H1 (cell line): ENCODE results near the gene RXRA.

Experiments used
- BACH1 ChIP-seq: IDR thresholded peaks from 2 replicates; pipeline ENCODE4 v1.6.1; 2012; ENCODE audit warnings: low read length, improper control_type of control experiment
- CTCF ChIP-seq, 3 experiments: IDR thresholded peaks; 1 replicate in 2 of 3; 2 replicates in 1 of 3; pipeline versions ENCODE4 v1.5.1 to v1.6.1; 2011; ENCODE audit warnings: low read length in 3 of 3, mild to moderate bottlenecking in 3 of 3, inconsistent platforms in 2 of 3, low read depth in 1 of 3, moderate library complexity in 1 of 3; ENCODE audit not compliant: insufficient read depth in 1 of 3; ENCODE audit errors: control extremely low read depth in 1 of 3
- EGR1 ChIP-seq: IDR thresholded peaks from 2 replicates; pipeline ENCODE4 v1.6.1; 2011; ENCODE audit warnings: low read depth, low read length, borderline replicate concordance
- EZH2 ChIP-seq: fragments of 200-600 bp; sonication (generic); IDR thresholded peaks from 2 replicates; pipeline ENCODE4 v1.7.1; 2012; ENCODE audit warnings: low read depth, mild to moderate bottlenecking, moderate library complexity, low read length, inconsistent platforms; ENCODE audit not compliant: severe bottlenecking
- FOSL1 ChIP-seq: IDR thresholded peaks from 2 replicates; pipeline ENCODE4 v1.6.1; 2011; ENCODE audit warnings: mild to moderate bottlenecking, low read depth, low read length, moderate library complexity; ENCODE audit not compliant: insufficient read depth
- GABPA ChIP-seq: IDR thresholded peaks from 2 replicates; pipeline ENCODE4 v1.6.1; 2011; ENCODE audit warnings: mild to moderate bottlenecking, low read length, moderate library complexity, borderline replicate concordance; ENCODE audit not compliant: insufficient read depth
- HDAC2 ChIP-seq, 2 experiments: fragments of 300-600 bp in 1 of 2; sonication (generic) in 1 of 2; IDR thresholded peaks; 2 replicates each; pipeline ENCODE4 v1.6.1; 2011 to 2012; ENCODE audit warnings: low read depth in 2 of 2, low read length in 2 of 2, mild to moderate bottlenecking in 2 of 2, moderate library complexity in 2 of 2, borderline replicate concordance in 1 of 2, inconsistent platforms in 1 of 2
- MAX ChIP-seq: IDR thresholded peaks from 2 replicates; pipeline ENCODE4 v1.6.1; 2012; ENCODE audit warnings: inconsistent platforms
- RAD21 ChIP-seq, 2 experiments: IDR thresholded peaks in 1 of 2; conservative IDR thresholded peaks in 1 of 2; 2 replicates each; pipeline ENCODE4 v1.6.1; 2011; ENCODE audit warnings: low read depth in 2 of 2, low read length in 2 of 2, improper control_type of control experiment in 1 of 2, inconsistent platforms in 1 of 2, mild to moderate bottlenecking in 1 of 2, moderate library complexity in 1 of 2
- USF2 ChIP-seq: IDR thresholded peaks from 2 replicates; pipeline ENCODE4 v1.6.1; 2011; ENCODE audit warnings: low read length, improper control_type of control experiment

GRCh38 chr9:134335486-134336220 is 9.4 kb downstream of the RXRA start:
- no peak for TF ChIP-seq EZH2
- TF ChIP-seq BACH1: no peak
- no peak for TF ChIP-seq RAD21 (IDR thresholded peaks at IDR 0.05 in 1 of 2, conservative IDR thresholded peaks at IDR 0.05 in 1 of 2; ENCODE audit: low read depth in 2 of 2, low read length in 2 of 2)
- no peak for TF ChIP-seq MAX
- TF ChIP-seq EGR1: no peak
- TF ChIP-seq GABPA: no peak
- TF ChIP-seq CTCF (IDR thresholded peaks at IDR 0.05; ENCODE audit: control extremely low read depth in 1 of 3, insufficient read depth in 1 of 3, low read depth in 1 of 3, low read length in 3 of 3): no peak
- TF ChIP-seq FOSL1: no peak
- TF ChIP-seq HDAC2 (IDR thresholded peaks at IDR 0.05; ENCODE audit: borderline replicate concordance in 1 of 2, low read depth in 2 of 2, low read length in 2 of 2): no peak
- TF ChIP-seq USF2: no peak
